NCI-H1048 (cell line): Measurements from ENCODE around the gene RNF187.
"Not testable (repeated sequence)": the region's sequence is repeated elsewhere in the genome, so short reads cannot be mapped to it uniquely, and the experiment has no call there.

ENCODE experiments used
- DNase-seq: peaks from one replicate; lab custom pipeline; 2025; lab: John Stamatoyannopoulos, UW

RNF187 gene

DNA sequence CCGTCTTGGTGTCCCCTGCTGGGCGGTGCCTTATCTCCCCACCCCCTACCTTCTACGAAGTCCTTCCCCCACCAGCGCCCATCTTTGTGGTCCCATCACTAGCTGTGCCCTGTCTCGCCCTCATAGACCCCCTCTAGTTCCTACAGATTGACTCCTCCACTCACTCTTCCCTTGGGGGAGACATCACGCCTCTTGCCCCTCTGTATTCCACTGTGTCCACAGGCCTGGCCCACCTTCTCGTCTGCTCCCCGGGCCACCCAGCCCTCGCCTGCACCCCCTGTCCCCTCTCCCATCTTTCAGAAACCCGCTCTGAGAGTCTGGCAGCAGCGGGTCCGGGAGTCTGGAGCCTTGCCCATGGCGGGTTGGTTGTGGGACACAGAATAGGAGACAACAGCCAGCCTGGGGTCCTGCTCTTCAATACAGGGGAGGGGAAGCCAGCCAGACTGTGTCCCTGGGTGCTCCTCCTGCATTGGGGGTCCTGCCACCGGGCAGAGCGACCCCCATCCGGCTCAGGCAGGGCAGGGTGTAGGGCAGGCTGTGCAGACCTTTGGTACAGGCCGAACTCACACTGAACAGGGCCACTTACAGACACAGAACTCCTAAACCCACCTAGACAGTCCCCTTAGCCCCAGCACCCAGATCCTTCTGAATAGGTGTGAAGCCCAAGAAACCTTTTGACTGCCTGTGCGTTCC is 1.1 kb downstream of the RNF187 start:
- DNase-seq = no peak

DNA sequence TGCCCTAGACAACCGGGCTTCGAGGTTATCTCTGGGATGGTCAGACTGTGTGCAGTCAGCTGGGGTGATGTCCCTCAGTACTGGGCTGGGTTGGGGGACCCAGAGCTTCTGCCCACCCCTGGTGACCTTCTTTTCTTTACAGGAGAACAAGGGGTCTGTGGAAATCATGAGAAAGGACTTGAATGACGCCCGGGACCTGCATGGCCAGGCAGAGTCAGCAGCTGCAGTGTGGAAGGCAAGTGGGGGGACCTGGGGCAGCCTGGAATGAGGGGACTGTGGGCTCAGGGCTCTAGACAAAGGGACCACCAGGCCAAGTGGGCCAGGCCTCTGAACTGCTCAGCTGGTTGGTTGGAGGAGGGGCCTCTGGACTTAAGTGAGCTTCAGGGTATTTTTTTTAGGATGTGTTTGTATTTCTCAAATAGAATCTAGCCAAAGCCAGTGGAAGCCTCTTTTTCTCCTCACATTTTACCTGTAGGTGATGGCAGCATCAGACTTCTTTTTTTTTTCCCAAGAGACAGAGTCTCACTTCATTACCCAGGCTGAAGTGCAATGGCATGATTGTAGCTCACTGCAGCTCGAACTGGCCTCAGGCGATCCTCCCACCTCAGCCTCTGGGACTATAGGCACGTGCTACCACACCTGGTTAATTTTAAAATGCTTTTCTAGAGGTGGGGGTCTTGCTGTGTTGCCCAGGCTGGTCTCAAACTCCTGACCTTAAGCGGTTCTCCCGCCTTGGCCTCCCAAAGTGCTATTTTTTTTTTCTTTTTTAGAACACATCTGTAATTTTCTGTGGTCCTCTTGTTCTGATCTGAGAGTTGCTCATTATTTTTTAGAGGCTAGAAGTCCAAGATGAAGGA is 1.9 kb downstream of the RNF187 start:
- no peak for DNase-seq

- DNase-seq = no peak
These were observed 3.2 kb downstream of the RNF187 start for GRCh38 chr1:228490120-228491078.

GRCh38 chr1:228493141-228494043 is 6.2 kb downstream of the RNF187 start:
- no peak for DNase-seq

DNA sequence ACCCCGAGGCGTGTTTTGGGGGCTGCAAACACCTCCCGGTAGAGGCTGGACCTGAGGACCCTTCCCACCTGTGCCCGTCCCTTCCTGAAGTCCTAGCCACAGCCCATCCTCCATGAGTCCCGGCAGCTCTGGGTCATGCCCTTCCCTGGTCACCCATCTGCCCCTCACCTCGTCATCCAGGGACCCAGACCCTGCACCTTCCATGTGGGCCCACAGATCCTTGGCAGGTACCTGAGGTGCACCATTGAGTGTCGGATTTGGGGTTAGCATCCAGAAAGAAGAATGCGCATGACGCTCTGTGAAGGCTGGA is 6.8 kb downstream of the RNF187 start:
- DNase-seq = no peak

GRCh38 chr1:228494391-228494790 is 7.2 kb downstream of the RNF187 start:
- no peak for DNase-seq

- DNase-seq = no peak
These were observed 8.0 kb downstream of the RNF187 start for GRCh38 chr1:228494970-228495853.

DNA sequence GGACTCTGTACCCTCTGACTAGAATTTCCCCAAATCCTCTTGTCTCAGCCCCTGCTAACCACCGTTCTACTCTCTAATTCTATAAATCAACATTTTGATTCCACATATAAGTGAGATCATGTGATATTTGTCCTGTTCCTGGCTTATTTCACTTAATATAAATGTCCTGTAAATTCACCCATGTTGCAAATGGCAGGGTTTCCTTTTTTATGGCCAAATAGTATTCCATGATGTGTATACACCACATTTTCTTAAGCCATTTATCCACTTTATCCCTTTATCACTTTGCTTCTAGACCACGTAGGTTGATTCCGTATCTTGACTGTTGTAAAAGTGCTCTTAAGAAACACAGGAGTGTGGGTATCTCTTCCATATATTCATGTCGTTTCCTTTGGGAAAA is 8.9 kb downstream of the RNF187 start:
- no peak for DNase-seq

GRCh38 chr1:228496494-228496893 is 9.3 kb downstream of the RNF187 start:
- DNase-seq = no peak

DNA sequence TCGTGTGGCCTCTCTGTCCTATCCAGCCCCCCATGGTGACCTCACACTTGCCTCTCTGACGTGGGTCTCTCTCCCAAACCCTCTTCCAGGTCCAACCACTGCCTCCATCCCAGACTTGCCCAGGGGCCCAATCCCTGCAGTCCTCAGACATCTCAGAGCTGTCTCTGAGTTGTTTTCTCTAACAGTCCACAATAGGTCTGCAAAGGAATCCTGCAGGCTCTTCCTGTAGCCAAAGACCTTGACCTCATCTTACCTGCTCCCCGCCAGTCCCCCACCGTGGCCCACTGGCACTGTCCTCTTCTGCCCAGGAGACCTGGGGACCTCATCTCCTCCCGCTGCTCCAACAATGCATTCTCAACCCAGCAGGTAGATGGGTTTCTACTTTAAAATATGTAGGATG is 10.0 kb downstream of the RNF187 start:
- no peak for DNase-seq

DNA sequence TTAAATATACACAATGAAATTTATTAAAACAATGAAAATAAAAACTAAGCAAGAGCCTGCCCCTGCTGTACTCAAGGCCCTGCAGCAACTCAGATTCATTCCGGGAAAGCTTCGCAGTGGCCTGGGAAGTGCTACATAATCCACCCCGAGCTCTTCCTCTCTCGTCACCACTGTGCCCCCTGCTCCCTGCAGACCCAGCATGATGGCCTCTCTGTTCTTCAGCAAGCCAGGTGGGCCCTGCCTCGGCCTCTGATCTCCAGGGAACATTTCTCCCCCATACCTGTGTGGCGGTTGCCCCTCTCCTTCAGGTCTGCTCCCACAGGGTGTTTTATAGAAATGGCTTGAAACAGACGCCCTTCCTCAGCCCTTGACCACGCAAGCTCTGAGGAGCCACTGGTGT is 10.6 kb downstream of the RNF187 start:
- DNase-seq = no peak

GRCh38 chr1:228500143-228500734 is 13.1 kb downstream of the RNF187 start:
- DNase-seq = no peak

DNA sequence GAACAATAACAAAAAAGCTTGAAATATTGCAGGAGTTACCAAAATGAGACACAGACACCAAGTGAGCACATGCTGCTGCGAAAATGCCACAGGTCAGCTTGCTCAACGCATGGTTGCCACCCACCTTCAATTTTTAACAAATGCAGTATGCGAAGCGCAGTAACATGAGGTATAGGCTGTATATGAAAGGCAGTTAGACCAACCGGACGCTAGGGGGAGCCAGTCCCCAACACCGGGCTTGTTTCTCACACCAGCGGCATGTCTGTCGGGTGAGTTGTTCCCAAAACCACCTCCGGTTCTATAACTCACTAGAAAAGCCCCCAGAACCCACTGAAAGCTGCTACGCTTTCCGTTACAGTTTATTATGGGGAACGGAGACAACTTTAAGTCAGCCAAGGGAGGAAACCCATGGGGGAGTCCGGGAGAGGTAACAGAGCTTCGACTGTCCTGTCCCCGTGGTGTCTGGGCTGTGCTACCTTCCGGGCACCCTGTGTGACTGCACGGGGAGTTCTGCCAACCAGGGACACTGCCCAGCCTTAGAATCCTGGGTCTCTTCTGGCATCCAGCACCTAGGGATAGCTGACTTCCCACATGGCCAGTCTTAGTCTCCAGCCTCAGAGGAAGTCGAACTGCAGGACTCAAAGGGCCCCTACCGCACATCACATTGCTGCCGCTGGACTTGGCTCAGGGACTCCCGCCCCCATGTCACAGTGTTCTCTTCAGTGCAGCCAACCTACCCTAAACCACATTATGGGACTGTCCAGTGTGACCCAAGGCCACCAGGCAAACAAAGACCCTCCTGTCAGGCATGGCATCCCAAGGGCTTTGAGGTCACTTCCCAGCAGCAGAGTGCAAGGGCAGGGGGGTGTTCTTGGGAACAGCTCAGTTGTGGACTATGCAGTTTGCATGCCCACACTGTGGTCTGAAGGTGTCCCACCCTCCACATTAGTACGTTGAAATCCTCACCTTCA is 14.0 kb downstream of the RNF187 start:
- peak; percentile 84 for DNase-seq

GRCh38 chr1:228502522-228502921 is 15.3 kb downstream of the RNF187 start:
- no peak for DNase-seq

GRCh38 chr1:228505944-228506343 is 18.8 kb downstream of the RNF187 start:
- not testable (repeated sequence) for DNase-seq

DNA sequence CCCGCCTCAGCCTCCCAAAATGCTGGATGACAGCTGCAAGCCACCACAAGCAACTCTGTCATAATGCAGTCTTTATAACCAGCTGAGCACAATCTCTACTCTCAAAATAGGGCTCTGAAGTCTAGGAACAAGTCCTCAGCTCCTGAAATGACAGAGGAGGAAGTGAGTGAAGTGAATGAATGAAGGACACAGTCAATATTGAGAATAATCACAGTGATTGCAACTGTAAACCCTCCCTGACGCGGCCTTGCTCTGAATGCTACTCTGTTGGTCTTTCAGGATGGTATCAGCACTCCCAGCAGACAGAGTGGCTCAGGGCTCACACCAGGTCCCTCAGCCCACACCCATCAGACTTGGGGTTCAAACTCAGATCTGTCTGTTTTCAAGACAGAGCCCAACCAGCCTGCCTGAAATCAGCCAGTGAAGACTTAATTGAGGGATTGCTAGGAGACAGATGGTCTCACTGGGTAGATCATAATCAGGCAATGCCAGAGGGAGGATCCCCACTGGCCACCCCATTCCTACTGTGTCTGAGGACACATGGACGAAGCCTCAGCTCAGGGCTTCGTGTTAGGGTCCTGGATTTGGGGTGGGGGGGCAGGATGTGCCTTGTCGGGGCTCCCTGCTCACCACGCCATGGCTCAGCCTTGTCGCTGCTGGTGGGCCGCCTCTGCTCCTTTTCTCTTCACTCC is 20.9 kb downstream of the RNF187 start:
- DNase-seq = no peak

- DNase-seq = no peak
These were observed 21.7 kb downstream of the RNF187 start for GRCh38 chr1:228508840-228509415.
